ENCODE data around the gene IL10.
"Not testable (repeated sequence)": the region's sequence is repeated elsewhere in the genome, so short reads cannot be mapped to it uniquely, and the experiment has no call there.

The IL10 gene

DNA sequence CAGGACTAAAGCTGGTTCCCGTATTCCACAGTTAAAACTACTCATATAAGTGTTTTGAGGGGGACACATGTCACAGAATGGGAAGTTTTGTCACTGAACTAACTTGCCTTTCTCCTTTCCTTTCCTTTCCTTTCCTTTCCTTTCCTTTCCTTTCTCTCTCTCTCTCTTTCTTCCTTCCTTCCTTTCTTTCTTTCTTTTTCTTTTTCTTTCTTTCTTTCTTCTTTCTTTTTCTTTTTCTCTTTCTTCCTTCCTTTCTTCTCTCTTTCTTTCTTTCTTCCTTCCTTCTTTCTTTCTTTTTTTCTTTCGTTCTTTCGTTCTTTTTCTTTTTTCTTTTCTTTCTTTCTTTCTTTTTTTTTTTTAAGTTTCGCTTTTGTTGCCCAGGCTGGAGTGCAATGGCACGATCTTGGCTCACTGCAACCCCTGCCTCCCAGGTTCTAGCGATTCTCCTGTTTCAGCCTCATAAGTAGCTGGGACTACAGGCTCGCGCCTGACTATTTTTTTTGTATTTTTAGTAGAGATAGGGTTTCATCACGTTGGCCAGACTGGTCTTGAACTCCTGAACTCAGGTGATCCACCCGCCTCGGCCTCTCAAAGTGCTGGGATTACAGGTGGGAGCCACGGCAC, 9.4 kb downstream of the IL10 start:
- not testable (repeated sequence) for DNase-seq

DNA sequence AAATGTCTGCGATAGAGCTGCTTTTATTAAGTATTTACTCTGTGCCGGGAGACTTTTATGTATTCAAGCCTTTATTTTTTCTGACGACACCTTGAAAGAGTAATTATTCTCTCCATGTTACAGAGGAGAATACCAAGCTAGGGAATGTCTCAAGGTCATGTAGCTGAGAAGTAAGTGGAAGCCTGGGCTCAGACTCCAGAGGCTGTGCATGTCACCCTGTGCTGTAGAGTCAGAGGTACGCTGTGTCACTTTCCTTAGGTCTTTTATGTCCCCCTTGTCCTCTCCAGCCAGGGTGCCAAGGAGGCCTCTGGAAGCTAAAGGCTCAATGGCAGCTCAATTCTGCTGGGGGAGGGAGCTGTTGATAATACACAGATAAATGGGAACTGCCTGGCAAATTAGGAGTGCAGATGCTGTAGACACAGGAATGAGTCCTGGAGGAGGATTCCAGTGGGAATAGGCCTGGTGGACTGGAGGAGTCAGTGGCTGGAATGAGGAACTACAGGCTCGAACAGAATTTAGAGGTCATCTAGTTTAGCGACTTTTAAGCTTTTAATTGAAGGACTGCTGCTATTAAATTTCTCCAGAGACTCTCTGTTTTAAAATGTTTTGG, 11.0 kb downstream of the IL10 start:
- no peak for DNase-seq

DNA sequence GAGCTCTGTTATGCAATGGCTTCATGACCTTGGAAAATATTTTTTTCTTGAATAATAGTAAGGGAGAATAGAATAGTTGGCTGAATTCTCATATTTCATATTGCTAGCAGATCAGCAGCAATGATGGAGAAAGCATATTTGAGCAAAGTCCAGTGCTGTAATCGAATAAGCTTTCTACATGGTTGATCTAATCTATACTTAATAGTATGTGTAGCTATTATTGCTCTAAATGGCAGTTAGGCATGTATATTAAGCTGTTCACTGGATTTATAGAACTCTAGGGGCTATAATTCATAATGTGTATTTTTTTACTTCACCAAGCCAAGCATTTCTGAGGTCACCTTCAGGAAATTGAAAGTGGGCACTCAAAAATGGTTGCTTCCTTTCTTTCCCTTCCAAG, 11.7 kb downstream of the IL10 start:
- no peak for DNase-seq

DNA sequence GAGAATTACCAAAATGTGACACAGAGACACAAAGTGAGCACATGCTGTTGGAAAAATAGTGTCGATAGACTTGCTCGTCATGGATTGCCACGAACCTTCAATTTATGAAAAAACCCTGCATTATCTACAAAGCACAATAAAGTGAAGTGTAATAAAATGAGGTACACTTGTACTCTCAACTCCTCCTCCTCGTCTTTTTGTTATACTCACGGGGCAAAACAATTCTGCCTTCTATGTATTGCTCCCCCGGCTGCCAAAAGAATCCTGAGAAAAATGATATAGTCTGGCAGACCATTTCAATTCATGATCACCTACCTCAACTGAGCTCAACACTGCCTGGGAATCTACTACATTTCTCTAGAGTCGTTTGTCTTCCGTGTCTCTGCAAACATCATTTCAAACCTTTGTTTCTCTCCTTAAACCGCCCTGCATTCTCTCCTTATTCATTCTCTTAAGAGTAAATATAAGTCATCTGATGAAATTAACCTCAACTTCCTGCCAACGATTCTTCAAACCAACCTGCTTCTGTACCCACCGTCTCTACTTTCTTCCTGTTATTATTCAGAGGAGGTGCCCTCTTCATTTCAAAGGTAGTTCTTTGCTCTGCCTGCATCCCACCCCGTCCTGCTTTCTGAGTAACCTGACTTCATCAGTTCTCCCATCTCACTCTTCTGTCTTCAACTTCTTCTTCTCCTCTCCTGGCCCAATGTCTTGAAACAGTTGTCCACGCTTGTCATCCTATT, 14.6 kb downstream of the IL10 start:
- DNase-seq: no peak

DNA sequence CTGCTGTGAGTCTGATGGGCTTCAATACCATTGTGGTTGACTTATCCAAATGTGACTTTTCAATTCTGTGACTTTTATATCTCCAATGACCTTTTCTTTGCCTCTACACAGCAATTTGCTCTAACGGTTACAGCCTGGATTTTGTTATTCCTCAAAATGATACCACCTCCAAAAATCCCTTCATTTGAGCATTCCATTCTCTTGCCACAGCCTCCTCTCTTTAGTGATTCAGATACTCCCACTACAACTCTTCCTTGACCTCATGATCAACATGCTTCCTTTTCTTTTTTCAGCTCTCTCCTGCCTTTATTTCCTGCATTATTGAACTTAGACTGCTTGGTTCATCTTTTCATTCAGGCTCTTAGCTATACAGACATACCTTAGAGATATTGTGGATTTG, 18.3 kb downstream of the IL10 start:
- DNase-seq: no peak

DNA sequence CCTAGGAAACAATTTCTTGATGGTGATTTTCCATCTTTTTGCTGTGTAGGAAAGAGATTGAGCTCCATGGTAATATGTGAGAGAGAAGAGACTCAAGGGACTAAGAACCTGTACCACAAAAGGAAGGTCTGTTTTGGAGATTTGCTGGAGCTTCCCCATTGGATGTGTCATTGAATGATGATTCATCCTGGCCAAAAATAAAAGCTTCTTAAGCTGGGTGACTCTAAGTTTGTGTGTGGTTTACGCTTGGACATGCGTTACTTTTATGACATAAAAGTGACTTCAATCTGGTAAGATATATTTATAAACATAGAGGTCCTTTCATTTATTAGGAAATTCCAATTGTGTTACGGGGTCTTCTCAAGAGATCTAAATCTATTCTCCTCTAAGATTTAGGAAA, 19.2 kb downstream of the IL10 start:
- no peak for DNase-seq

DNA sequence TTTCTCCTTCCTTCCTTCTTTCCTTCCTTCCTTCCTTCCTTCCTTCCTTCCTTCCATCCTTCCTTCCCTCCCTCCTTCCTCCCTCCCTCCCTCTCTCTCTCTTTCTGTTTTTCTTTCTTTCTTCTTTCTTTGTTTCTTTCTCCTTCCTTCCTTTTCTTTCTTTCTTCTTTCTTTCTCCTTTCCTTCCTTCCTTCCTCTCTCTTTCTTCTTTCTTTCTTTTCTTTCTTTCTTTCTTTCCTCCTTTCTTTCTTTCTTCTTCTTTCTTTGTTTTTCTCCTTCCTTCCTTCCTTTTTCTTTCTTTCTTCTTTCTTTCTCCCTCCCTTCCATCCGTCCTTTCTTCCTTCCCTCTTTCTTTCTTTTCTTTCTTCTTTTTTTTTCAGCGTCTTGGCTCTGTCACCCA, 19.8 kb downstream of the IL10 start:
- DNase-seq: no peak

DNA sequence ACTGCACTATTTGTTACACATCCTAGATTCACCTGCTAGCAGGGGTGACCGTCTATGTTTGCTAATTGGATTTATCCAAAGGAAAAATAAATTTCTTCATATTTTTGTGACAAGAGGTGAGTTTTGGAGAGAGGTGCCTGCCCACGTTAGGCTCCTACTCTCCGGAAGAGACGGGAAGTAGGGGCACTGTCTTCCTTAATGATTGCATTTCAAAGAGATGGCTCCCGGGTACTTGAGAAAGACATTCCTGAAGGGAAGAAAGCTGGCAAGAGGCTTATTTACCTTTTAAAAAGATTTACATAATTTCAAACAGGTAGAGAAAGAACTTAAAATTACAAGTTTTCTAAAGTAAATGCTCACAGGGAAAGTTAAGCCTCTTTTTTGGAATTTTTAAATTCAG, 20.4 kb downstream of the IL10 start:
- no peak for DNase-seq

DNA sequence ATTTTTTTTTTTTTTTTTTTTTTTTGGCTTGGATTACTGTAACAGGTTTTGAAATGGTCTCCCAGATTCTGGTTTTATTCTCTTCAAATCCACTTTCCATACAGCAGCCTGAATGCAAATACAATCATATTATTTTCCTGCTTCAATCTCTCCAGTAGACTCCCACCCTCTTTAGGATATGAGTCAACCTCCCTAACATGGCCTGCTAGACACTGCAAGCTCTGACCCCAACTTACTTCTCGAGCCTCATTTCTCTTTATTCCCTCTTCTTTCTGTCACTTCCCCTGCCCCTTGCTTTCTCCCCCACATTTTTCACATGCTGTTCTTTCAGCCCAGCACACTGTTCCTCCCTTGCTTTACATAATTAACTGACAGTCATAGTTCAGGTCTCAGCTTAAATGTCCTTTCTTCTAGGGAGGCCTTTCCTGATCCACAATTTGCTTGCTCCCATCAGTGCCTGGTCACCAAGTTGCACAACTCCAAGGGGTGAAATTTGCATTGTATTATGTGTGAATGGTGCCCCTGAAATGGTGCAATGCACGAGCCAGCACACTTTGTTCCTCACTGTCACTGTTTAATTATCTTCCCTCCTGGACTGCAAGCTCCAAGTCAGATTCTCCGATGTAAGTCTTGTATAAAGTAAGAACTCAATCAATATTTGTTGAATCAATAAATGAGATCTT, 23.8 kb downstream of the IL10 start:
- no peak for DNase-seq

DNA sequence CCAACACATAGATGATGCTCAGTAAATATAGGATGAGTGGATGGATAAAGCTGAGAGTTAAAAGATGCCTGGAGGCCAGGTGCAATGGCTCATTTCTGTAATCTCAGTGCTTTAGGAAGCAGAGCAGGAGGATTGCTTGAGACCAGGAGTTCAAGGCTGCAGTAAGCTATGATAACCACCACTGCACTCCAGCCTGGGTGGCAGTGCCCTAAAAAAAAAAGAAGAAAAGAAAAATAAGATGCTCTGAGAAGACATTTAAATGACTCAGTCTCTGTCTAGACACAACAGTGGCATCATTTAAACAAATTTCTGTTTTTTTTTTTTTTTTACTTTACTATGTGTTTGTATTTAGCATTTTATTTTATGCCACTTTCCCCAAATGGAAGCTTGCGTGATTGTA, 27.0 kb downstream of the IL10 start:
- no peak for DNase-seq

DNA sequence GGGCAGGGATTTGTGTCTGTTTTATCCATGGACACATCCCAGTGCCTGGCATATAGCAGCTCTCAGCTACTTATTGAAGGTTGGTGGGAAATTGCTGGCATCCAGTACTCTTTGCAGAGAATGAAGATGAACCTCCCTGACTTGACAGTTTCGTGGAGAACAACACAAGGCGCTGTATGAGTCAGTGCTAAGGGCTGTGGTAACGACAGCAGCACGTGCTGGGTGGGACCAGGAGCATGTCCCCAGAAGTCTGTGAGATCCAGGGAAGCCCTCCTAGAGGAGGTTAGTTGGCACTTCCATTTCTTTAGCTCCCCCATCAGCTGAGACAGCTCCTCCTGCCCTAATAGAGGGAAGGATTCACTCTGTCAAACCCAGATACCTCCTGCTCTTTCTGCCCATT, 27.6 kb downstream of the IL10 start:
- DNase-seq: no peak

DNA sequence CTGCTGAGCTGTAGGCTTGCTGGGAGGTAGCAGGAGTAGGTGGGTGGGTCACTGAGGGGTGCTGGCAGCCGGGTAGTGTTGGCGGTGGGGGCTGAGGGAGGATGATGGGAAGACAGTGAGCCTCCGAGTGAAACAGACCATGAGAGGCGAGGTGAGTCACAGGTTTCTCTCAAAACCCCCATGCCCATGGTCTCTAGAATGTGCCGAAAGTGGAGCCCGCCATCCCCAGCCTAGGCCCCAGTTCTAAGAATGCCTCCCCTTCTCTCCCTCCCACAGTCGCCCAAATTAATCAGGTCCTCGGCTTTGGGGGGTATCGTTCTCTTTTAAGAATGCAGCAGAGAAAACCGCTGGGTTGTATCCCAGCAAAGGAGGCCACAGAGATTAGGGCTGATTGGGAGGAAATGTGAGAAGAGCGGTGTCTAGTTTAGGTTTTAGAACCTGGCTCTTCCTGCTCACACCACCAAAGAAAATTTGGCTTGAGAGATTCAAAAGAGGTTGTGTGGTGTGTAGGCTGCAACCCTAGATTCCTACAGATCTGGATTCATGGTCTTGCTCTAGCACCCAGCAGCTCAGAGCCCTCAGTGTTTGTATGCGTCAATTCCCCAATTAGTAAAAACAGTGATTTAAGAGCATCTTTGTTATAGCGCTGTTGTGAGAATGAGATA, 29.4 kb downstream of the IL10 start:
- DNase-seq: no peak

DNA sequence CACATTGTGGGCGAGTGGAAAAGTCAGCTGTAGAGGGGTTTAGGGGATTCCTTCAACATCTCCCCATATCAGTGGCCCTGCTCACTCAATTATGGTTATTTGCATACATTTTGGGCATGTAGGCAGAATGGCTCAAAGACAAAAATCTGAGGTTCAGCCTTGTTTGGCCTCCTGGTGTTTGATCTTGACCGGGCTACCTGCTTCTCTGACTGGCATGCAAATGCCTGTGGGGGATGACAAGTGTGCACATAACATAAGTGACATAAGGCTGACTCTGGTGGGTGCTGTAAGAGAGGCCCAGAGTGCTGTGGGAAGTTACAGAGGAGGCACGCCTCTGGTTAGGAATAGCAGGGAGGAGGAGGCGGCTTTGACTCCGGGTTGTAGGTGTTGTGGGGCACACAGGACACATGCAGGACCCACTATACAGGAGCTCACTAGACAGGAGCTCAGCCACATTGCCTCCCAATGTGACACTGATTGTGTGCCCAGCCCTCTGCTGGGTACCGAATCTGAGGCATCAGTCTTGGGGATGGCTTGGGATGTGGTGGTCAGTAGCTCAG, 31.1 kb downstream of the IL10 start:
- DNase-seq: no peak

DNA sequence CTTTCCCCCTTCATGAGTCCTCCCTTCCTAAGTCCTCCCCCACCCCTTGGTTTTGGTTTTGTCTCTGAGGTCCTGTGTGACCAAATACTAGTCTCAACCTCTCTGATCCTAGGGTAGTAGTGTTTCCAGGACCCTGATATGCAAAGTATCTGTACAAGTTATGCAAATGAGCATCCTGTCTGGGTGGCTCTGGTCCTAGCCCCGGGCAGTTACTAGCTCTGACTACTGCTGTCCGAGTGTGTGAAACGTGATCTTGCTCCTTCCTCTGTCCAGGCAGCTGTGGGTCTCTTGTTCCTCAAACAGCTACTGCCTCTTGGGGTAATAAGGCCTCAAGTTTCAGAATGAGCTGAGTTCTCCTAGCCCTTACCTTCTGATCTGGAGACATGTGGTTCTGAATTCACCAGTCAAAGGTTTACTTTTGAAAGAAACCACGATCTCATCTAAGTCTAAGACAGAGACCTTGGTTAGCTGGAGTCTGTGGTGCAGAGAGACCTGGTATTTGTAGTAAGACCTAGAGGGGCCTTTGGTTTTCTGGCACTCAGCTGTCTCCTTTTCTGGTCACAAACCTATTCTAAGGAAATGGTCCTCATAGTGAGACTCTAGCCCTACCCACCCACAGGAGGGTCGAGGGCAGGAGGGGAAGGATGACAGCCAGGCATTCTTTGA, 32.8 kb downstream of the IL10 start:
- no peak for DNase-seq

DNA sequence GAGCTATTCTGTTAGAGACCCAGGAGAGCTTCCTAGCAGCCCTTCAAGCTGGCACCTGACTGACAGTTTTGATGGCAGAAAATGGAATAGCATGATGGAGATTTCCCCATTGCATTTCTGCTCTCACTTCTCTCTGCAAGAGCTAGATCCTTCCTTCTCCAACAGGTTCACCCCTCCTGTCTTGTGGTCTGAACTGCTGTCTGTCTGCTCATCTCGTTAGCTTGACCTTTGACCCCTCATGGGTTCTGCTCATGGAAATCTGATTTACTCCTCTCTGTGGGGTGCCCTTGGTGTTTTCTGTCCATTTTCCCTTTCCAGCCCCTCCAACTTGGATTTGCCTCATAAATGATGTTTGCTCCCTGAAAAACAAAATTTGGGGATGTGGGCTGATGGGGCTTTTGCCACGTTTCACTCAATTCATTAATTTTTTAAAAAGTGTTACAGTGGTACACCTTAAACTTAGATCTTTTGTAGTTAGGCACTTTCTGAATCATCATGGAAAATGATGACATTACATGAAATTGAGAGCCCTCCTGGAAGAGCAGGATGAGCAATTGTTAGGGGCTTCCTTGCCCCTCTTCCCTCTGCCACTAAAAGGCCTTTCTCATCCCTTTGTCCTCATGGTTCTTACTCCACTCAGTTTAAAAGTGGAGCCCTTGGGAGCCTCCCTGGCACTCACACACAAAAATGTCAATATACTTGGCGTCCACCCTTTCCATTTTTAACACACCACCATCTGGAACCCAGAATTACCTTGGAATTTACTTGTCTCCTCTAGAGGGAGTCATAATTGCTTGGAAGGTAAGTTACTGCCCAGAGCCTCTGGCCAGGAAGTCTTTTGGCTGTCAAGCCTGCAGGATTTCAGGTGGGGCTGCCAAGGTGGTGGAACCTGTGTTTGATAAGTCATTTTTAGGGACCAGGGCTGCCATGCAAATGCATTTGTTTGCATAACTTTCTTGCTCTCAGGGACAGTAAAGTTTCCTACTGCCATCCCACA, 33.6 kb downstream of the IL10 start:
- DNase-seq: peak in 2 of 3 experiments; percentile 25 to 26

DNA sequence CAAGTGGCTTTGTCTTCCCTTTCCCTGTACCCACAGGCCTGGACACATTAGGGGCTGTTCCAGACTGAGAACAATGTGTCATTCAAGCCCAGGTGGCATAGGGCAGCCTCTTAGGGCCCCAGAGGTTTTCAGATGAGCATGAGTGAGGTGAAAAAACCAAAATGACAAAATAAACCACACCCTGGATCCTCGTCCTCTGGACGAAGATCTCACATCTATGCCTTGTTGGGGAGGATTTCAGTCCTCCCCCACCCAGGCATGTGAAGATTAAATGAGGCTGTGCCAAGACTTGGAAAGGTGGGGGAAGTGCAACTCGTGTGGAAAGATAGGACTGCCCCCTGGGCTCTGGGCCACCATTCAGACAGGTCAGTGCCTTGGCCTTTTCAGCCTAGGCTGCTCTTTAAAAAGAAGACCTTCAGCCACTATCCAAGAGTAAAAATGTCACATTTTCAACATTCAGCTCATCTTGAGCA, 34.5 kb downstream of the IL10 start:
- DNase-seq: no peak

DNA sequence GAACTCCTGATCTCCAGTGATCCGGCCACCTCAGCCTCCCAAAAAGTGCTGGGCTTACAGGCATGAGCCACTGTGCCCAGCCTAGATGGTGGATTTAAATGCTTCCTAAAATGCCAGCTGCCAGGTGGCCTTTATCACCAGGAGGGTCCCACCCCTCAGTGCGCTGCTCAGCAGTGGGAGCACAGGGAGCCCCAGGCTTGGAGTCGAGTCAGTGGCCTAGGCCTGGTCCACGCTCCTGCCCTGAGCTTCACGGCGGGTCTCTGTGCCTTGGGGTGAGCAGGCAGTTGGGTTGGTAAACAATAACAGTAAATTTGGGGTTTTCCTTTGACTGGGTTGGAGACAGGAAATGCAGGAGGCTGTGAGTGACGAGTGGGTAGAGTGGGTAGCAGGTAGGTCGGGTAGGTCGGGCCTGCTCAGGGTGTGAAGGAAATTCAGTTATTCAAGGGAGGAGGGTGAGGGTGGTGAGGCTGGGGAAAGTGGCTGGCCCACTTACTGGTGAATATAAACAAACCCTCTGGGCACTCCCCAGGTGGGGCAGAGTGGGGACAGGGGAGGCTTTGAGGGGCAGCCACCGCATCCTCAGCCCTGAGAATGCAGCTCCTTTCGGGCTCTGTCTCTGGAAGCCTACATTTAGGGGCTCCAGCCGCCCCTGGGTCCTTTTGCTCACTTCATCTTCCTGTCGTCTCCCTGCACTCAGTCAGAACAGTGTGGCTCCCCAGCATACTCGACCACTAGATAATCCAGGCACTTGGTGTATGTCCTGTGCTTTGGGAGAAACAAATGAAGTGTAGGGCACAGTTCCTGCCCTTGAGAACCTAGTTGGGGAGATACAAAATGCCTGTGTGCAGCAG, 35.2 kb downstream of the IL10 start:
- no peak for DNase-seq

DNA sequence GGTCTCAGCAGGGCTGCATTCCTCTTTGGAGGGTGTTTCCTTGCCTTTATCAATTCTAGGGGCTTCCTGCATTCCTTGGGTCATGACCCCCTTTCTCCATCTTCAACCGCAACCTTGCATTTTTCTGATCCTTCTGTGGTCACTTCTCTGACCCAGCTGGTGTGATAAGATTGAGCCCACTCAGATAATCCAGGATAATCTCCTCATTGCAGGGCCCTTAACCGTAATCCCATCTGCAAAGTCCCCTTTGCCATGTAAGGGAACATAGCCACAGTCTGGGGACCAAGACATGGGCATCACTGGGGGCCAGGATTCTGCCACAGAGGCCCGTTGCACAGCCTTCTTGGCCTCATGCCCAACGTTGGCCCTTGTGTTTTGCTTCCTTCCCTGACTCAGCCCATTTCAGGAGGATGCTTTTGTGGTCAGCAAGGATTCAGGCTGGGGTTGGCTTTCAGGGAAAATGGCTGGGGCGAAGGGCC, 36.7 kb downstream of the IL10 start:
- no peak for DNase-seq

DNA sequence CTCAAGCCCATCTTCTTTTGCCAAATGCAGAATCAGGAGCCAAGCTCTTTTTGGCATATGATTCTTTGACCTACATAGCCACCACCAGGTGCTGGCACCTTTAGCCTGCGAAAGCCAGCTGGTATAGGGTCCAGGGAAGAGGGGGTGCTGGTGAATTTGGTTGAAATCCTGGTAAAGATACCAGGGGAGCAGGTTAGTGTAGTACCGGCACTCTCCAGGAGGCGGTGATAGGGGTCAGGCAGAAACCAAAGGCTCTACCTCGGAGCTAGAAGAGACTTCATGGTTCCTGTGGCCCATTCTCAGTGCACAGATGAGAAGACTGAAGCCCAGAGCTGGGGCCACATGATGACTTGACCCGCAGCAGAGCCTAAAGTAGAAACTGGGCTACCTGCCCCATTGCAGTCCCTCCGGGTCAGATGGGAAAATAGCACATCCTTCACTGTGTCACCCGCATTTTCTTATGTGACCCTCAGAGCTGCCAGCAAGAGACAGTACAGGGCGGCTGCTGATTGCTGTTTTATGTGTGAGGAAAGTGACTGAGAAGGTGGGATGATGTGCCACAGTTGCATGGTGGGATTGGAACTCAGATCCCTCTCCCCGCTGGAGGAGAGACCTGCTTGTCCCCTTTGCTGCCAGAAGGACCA, 37.7 kb downstream of the IL10 start:
- DNase-seq: peak in 2 of 3 experiments; percentile 28 to 48

Data from NCI-H1417 (cell line).